HepG2 (cell line): Measurements from ENCODE around the gene HMGB3. TPM values are rescaled to one million over a fixed set of nuclear protein-coding genes. Genes with fewer than 3 reads are reported as not detected.

Experiments used
- ATAC-seq: fragments of 200-7000 bp; cut with Tn5 transposase; 3 replicates; pipeline ENCODE4 v1.9.1; 2020; ENCODE audit warnings: mild to moderate bottlenecking, moderate library complexity
- BruUV-seq: library from RNA; stranded (reverse); fragments of 400-500 nt; replicated peaks from 2 replicates; lab custom pipeline; 2021; lab: Mats Ljungman, UMichigan
- CTCF ChIA-PET: fragments of 300-600 bp; formaldehyde crosslinking; extraction: SDS; loops from one replicate; lab custom pipeline; 2021; ENCODE audit warnings: low total read pairs, inconsistent platforms, low intra/inter-chr PET ratio; lab: Yijun Ruan, JAX
- POLR2A ChIA-PET: fragments of 350-600 bp; sonication (Branson Sonifier 250); formaldehyde crosslinking; loops from one replicate; lab custom pipeline; 2020; ENCODE audit warnings: antibody characterized with exemption, inconsistent platforms; lab: Yijun Ruan, JAX
- DNase-seq: peaks from one replicate; pipeline ENCODE4 v3.0.0-alpha.2; 2015; ENCODE audit warnings: low spot score
- FAIRE-seq: peaks from 3 replicates; lab custom pipeline; 2011; peaks lifted over from hg19 to GRCh38; lab: Jason Lieb, UNC
- H2AFZ ChIP-seq: one replicate; pipeline ENCODE4 v1.6.1; 2011; ENCODE audit warnings: low read length, inconsistent platforms
- H3K27ac ChIP-seq: fragments of 300-600 bp; 3 replicates; pipeline ENCODE4 v1.8.0; 2011; ENCODE audit warnings: mixed run types, mild to moderate bottlenecking, mixed read lengths, low read length, inconsistent platforms; ENCODE audit not compliant: insufficient read depth; ENCODE audit errors: extremely low read length
- H3K27me3 ChIP-seq, 2 experiments: fragments of 200-600 bp in 1 of 2; 2 replicates in 1 of 2; 3 replicates in 1 of 2; pipeline versions ENCODE4 v1.6.0 to v1.8.0; 2011; ENCODE audit warnings: low read length in 2 of 2, mild to moderate bottlenecking in 2 of 2, moderate library complexity in 2 of 2, inconsistent platforms in 1 of 2; ENCODE audit not compliant: insufficient read depth in 2 of 2, control insufficient read depth in 1 of 2
- H3K36me3 ChIP-seq, 2 experiments: fragments of 200-600 bp in 1 of 2; replicated peaks in 1 of 2; 2 replicates in 1 of 2; 3 replicates in 1 of 2; pipeline versions ENCODE4 v1.5.1 to v1.8.0; 2011; ENCODE audit warnings: low read length in 2 of 2, inconsistent platforms in 1 of 2; ENCODE audit not compliant: insufficient read depth in 2 of 2, control insufficient read depth in 1 of 2
- H3K4me1 ChIP-seq: 2 replicates; pipeline ENCODE4 v1.5.1; 2012; ENCODE audit warnings: low read length, inconsistent platforms; ENCODE audit not compliant: insufficient read depth
- H3K4me2 ChIP-seq: 2 replicates; pipeline ENCODE4 v1.6.0; 2011; ENCODE audit warnings: low read depth, low read length, inconsistent platforms
- H3K4me3 ChIP-seq, 3 experiments: fragments of 200-600 bp in 1 of 3; sonication (generic), shearing (Covaris generic) in 1 of 3; replicated peaks in 1 of 3; 2 replicates each; pipeline ENCODE4 v1.5.1; 2011 to 2016; ENCODE audit warnings: low read length in 3 of 3, inconsistent platforms in 2 of 3, low read depth in 2 of 3, mild to moderate bottlenecking in 2 of 3, control low read depth in 1 of 3, mixed read lengths in 1 of 3; ENCODE audit not compliant: insufficient read depth in 1 of 3
- H3K79me2 ChIP-seq: one replicate; pipeline ENCODE4 v1.6.1; 2011; ENCODE audit warnings: low read length, inconsistent platforms; ENCODE audit not compliant: insufficient read depth
- H3K9ac ChIP-seq: 2 replicates; pipeline ENCODE4 v1.6.0; 2011; ENCODE audit warnings: mild to moderate bottlenecking, low read depth, low read length, inconsistent platforms; ENCODE audit not compliant: insufficient read depth
- H3K9me3 ChIP-seq: 2 replicates; pipeline ENCODE4 v1.5.1; 2012; ENCODE audit warnings: mild to moderate bottlenecking, low read length
- H4K20me1 ChIP-seq: 2 replicates; pipeline ENCODE4 v1.6.0; 2011; ENCODE audit warnings: inconsistent platforms, mild to moderate bottlenecking, low read length, moderate library complexity; ENCODE audit not compliant: insufficient read depth
- DDIT3 ChIP-seq: sonication (generic); formaldehyde crosslinking; IDR thresholded peaks from 2 replicates; pipeline ENCODE4 v1.4.0; 2020; ENCODE audit warnings: mild to moderate bottlenecking, missing genetic modification reagents
- ETS1 ChIP-seq: sonication (generic); formaldehyde crosslinking; IDR thresholded peaks from 2 replicates; pipeline ENCODE4 v1.4.0; 2020; ENCODE audit warnings: missing genetic modification reagents
- PATZ1 ChIP-seq: sonication (generic); formaldehyde crosslinking; IDR thresholded peaks from 2 replicates; pipeline ENCODE4 v1.4.0; 2020; ENCODE audit warnings: missing genetic modification reagents
- ZBTB7A ChIP-seq: sonication (generic); formaldehyde crosslinking; IDR thresholded peaks from 2 replicates; pipeline ENCODE4 v1.8.0; 2022; ENCODE audit warnings: mild to moderate bottlenecking, missing genetic modification reagents
- ZFP36L1 ChIP-seq: sonication (generic); formaldehyde crosslinking; IDR thresholded peaks from 2 replicates; pipeline ENCODE4 v1.8.0; 2022; ENCODE audit warnings: mild to moderate bottlenecking, missing genetic modification reagents, moderate library complexity
- ZFP41 ChIP-seq: sonication (generic); formaldehyde crosslinking; IDR thresholded peaks from 2 replicates; pipeline ENCODE4 v1.4.0; 2020; ENCODE audit warnings: mild to moderate bottlenecking, missing genetic modification reagents, borderline replicate concordance
- ZNF207 ChIP-seq: fragments of 450-650 bp; IDR thresholded peaks from 2 replicates; pipeline ENCODE4 v1.6.1; 2016; ENCODE audit warnings: antibody characterized with exemption, borderline replicate concordance
- ZNF33A ChIP-seq: sonication (generic); formaldehyde crosslinking; IDR thresholded peaks from 2 replicates; pipeline ENCODE4 v1.5.1; 2020; ENCODE audit warnings: missing genetic modification reagents, mild to moderate bottlenecking, moderate library complexity, borderline replicate concordance
- ZNF644 ChIP-seq: IDR thresholded peaks from 2 replicates; pipeline ENCODE4 v1.6.1; 2016; ENCODE audit warnings: low read depth
- ZUFSP ChIP-seq: sonication (generic); formaldehyde crosslinking; IDR thresholded peaks from 2 replicates; pipeline ENCODE4 v1.9.0; 2021; ENCODE audit warnings: missing genetic modification reagents, mild to moderate bottlenecking, borderline replicate concordance
- WGBS: methylation state at CpG from one replicate; pipeline ENCODE4 v1.1.6; 2017; ENCODE audit warnings: low lambda C conversion rate; 5-methylcytosine and 5-hydroxymethylcytosine counted together
- in situ Hi-C: cut with HindIII; loops from 2 replicates; pipeline ENCODE4 v1.10.0; 2017; ENCODE audit warnings: low pct_unique_long_range_greater_than_20kb; ENCODE audit not compliant: extremely low pct_ligation_motif_present
- intact Hi-C: fragments of 100-400 bp; cut with micrococcal nuclease; formaldehyde crosslinking; loops from one replicate; pipeline ENCODE4 v1.10.0; 2022; ENCODE audit not compliant: unreplicated experiment
- polyA plus RNA-seq, 8 experiments: library from polyadenylated mRNA; depleted of rRNA in 3 of 8; stranded (reverse) in 7 of 8; unstranded in 1 of 8; fragments of >200 nt; fragmentation: Illumina TruSeq in 4 of 8; extraction: Trizol in 4 of 8; gene quantifications; 2 replicates each; pipeline versions ENCODE4 v1.2.1 to v1.2.3, GENCODE V29; 2011 to 2016; ENCODE audit warnings: low read depth in 4 of 8, missing spikeins in 1 of 8, mixed read lengths in 1 of 8; ENCODE audit not compliant: insufficient read depth in 1 of 8
- total RNA-seq, 5 experiments: library from RNA; depleted of rRNA; stranded (reverse); fragments of >200 nt; fragmentation: Illumina TruSeq; extraction: Trizol; gene quantifications; 2 replicates each; pipeline ENCODE4 v1.2.3, GENCODE V29; 2016; ENCODE audit warnings: low read depth in 1 of 5

The HMGB3 gene
- total and polyA plus RNA-seq, 2 of the 13 experiments (the other 11 are each of a cell fraction or from before 2014, with no cell fraction given), result 8.5 to 87.1 TPM

- no TSS peak for BruUV-seq
- ATAC-seq, result no peak
- WGBS, result 0% methylated on average over 1 of the region's 2 CpGs
Measured at GRCh38 chrX:151009582-151009981, 26.4 kb downstream of the HMGB3 start.

GRCh38 chrX:151013164-151013743 lies 30.1 kb downstream of the HMGB3 start:
- Histone ChIP-seq H3K4me1 (no peaks in the 10 kb centered on the region), H3K4me3 (no peak overlapping the region), H4K20me1 (no peaks in the 10 kb centered on the region), H3K36me3 (no peaks in the 10 kb centered on the region), H3K4me2 (no peak overlapping the region), H3K79me2 (no peaks in the 10 kb centered on the region), H2AFZ (no peak overlapping the region), H3K27ac (no peak overlapping the region), H3K27me3 (no peaks in the 10 kb centered on the region), H3K9ac (no peak overlapping the region), H3K9me3 (peaks cover 7% of the 10 kb centered on the region; the same call in 1 of the 2 replicates)
- in situ Hi-C loops, result no loop called here
- ATAC-seq (no peak), FAIRE-seq (no peak), DNase-seq (no peak)
- intact Hi-C loops, result no loop called here
- no TSS peak for BruUV-seq
- ChIA-PET CTCF (no interaction called here), POLR2A (no interaction called here)
- WGBS, result 0% methylated on average over 1 of the region's 5 CpGs
- TF ChIP-seq ZNF207, result no peak
- no peak for TF ChIP-seq ZBTB7A (CRISPR knock-in tag)
- no peak for TF ChIP-seq DDIT3 (CRISPR knock-in tag)
- TF ChIP-seq PATZ1, result no peak
- TF ChIP-seq ZFP36L1 (CRISPR knock-in tag), result no peak
- TF ChIP-seq ETS1 (CRISPR knock-in tag), result no peak
- no peak for TF ChIP-seq ZNF644
- no peak for TF ChIP-seq ZUFSP (CRISPR knock-in tag)
- TF ChIP-seq ZNF33A, result no peak

More at GRCh38 chrX:151009582-151009981, 26.4 kb downstream of the HMGB3 start:
- no peaks in the 10 kb centered on the region for H3K79me2 ChIP-seq
- H2AFZ ChIP-seq, result no peak overlapping the region
- intact Hi-C loops (no loop called here), in situ Hi-C loops (loop anchor here (10.0 kb wide), 1 partner anchor 235 kb away; no protein-coding TSS in a partner anchor)
- peaks cover 7% of the 10 kb centered on the region; the same call in 1 of the 2 replicates for H3K9me3 ChIP-seq
- CTCF ChIA-PET, result no interaction called here
- no peak overlapping the region for H3K4me2 ChIP-seq
- no peaks in the 10 kb centered on the region for H3K27me3 ChIP-seq
- no peaks in the 10 kb centered on the region for H3K4me1 ChIP-seq
- no peaks in the 10 kb centered on the region for H4K20me1 ChIP-seq
- no peak for FAIRE-seq
- POLR2A ChIA-PET, result no interaction called here
- no peaks in the 10 kb centered on the region for H3K36me3 ChIP-seq
- no peak overlapping the region for H3K4me3 ChIP-seq
- peak; percentile 2 for DNase-seq
- H3K9ac ChIP-seq, result no peak overlapping the region
- no peak for TF ChIP-seq ZFP41 (CRISPR knock-in tag)
- no peak overlapping the region for H3K27ac ChIP-seq
